ENCODE measurements around the gene PAX7.
"Not testable (repeated sequence)": the region's sequence is repeated elsewhere in the genome, so short reads cannot be mapped to it uniquely, and the experiment has no call there.

PAX7 gene

DNA sequence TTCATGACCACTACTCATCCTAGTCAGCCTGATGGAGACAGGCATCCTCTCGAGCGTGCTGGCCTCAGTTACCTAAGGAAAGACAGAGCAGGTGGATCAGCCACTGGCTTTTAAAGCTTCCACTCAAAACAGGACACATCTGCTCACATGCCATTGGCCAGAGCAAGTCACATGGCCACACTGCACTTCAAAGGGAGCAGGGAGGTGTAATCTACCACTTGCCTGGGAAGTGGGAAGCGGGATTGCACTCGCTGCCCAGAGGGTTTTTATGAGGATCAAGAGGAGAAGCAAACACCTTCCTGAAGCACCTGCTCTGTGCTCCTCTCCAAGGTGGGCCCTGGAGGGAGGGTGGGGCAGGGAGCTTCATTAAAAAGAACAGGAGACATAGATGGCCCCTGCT, 120.8 kb downstream of the PAX7 start:
- FAIRE-seq (no peak), DNase-seq (ENCODE audit: low spot score) (no peak)

DNA sequence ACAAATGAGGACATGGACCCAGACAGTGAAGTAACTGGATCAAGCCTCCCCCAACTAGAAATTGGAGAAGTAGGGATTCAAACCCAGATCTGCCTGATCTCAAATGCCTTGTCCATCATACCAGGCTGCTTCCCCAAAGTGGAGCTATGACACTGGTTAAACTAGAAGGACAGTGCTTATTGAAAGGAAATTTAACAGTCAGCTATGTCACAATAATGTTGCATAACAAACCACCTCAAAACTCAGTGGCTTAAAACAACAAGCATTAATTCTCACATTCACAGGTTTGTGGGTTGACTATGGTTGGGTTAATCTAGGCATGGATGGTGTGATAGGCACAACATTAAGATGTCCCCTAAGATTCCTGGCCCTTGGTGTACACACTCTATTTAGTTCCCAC, 121.8 kb downstream of the PAX7 start:
- FAIRE-seq (no peak), DNase-seq (ENCODE audit: low spot score) (no peak)

DNA sequence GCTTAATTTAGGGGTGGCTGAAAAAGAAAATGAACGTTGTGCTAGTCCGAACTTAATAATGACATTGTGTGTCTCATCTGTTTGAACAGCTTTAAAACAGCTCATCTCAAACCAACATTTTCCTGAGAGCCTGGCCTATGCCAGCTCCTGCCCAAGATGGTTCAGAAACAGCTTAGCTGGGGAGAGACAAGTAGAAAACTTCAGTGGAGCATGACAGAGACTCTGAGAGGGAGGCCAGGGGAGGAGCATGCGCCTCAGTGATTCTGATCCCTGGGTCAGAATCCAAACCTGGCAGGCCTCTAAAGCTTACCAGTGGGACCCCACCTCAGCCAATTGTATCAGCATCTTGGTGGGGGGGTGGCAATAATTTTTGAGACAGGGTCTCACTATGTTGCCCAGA, 129.5 kb downstream of the PAX7 start:
- DNase-seq (ENCODE audit: low spot score) (no peak), FAIRE-seq (no peak)

DNA sequence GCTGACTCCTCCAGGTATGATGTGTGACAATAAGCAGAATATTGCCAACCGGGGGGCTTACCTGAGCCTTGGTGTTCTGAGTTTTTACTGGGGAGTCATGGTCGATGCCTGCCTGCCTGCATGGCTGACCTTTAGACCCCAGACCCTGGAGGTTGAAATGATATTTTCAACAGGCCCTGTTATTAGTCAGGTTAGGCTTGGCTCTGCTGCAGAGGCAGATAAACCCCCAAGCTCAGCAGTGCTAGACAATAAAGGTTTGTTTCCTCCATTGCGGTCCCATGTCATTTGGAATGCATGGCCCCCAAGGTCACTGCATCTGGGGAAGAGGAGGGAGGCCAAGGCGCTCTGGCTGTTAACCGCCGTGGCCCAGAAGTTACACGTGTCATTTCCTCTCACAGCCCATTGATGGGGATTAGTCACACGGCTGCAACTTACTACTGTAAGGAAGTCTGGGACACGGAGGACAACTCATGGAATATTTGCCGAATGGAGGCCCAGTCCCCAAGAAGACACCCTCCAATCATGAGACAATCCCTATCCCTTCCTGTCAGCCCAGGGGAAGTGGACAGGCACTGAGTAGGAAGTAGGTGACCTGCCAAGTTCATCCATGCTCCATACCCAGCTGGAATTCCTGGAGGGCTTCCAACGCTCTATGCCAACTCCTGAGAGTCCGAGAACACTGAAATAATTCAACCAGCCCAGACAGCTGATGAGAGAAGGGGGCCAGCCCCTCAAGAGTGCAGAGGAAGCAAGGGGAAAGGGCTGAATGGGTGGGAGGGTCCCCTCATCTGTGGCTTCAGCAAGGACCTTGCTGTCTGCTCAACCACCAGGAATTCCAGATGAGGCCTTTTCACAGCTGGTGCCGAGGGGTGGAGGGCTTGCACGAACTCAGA, 131.5 kb downstream of the PAX7 start:
- no peak for FAIRE-seq

DNA sequence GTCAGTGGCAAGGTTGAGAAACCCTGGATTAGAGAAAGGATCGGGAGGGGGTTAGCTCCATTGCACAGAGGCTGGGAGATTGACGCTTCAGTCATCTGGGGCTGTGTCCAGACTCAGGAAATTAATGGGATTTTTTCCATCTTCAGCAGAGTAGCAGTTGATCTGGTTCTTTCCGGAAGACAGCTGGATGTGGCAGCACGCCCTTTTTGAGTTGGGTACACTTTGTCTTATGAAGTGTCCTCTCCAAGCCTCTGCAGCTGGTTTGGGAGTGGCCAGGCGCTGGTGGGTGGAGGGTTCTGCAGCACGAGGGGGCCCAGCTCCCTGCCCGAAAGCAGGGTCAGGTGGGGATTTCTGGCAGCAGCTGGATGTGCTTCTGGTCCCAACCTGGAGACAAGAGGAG, 133.7 kb downstream of the PAX7 start:
- DNase-seq (ENCODE audit: low spot score) (no peak), FAIRE-seq (no peak)

More for the DNA sequence above, 131.5 kb downstream of the PAX7 start:
- DNase-seq (ENCODE audit: low spot score) = no peak

DNA sequence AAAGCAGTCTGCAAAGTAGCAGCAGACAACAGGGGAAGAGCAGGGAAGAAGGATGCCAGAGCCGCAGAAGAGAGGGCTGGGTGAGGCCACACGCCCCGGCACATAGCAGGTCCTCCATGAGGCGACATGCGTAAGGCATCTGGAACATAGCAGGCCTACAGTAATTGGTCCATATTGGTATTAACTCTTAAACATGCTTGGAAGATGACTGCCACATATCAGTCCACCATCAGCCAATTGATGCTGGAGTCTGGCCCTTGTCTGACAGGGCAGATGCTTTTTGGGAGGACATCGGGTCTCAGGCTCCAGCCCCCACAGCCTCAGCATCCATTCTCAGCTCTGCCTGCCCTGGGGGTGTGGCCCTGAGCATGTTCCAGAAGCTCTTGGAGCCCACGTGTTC, 135.1 kb downstream of the PAX7 start:
- DNase-seq (ENCODE audit: low spot score) = no peak
- FAIRE-seq = no peak

DNA sequence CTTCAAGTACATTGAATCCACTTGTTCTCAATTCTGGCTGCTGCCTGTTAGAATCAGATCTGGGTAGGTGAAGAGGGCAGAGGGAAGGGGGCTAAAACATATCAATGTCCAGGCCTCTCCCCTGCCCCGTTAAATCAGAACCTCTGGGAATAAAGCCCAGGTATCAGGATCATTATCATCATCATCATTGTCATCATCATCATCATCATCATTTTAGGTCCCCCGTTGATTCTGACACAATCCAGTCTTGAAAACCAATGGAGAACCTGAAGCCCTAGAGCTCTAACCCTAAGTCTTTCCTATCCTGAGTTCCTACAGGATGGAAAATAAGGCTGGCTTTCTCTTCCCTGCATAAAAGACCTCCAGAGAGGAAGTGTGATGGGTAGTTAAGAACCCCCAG, 135.7 kb downstream of the PAX7 start:
- DNase-seq (ENCODE audit: low spot score) (no peak), FAIRE-seq (no peak)

DNA sequence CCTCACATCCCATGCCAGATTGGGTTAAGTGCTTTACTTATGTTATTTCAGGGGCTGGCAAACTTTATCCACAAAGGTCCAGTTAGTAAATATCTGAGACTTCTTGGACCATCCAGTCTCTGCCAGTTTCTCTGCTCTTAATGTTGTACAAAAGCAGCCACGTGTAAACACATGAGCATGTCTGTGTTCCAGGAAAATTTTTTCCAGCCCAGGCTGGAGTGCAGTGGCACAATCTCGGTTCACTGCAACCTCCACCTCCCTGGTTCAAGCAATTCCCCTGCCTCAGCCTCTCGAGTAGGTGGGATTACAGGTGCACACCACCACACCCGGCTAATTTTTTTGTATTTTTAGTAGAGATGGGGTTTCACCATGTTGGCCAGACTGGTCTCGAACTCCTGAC, 136.9 kb downstream of the PAX7 start:
- DNase-seq (ENCODE audit: low spot score); FAIRE-seq: not testable (repeated sequence)

DNA sequence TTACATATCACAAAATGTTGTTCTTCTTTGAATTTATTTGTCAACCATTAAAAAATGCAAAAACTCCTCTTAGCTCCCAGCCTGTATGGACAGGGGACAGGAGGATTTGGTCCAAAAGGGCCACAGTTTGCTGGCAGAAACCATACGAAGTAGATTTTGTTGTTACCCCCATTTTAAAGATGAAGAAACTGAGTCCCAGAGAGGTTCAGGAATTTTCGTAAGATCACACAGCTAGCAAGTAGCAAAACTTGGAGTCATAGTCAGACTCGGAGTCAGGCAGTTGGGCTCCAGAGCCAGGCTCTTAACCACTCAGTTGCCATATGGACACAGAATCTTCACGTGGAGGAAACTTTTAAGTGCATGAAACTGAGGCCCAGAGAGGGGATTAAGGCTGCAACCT, 137.4 kb downstream of the PAX7 start:
- no peak for FAIRE-seq
- no peak for DNase-seq (ENCODE audit: low spot score)

DNA sequence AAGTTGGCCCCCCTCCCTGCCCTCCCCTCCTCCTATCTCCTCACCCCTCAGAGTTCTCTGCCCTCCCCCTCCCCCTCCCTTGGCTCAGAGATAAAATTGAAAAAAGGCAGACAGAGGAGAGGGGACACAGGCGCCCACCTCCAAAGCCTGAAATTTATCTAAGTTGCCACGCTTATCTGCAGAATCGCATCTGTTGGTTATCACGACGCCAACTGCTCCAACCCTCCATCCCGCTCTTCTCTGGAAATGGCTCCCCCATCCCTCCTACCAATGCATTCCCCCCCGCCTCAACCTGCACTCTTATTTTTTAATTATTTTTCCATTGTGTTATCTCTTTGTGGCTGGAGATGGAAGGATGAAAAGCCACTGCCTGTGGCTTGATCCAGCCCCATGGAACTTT, 138.5 kb downstream of the PAX7 start:
- no peak for DNase-seq (ENCODE audit: low spot score)

DNA sequence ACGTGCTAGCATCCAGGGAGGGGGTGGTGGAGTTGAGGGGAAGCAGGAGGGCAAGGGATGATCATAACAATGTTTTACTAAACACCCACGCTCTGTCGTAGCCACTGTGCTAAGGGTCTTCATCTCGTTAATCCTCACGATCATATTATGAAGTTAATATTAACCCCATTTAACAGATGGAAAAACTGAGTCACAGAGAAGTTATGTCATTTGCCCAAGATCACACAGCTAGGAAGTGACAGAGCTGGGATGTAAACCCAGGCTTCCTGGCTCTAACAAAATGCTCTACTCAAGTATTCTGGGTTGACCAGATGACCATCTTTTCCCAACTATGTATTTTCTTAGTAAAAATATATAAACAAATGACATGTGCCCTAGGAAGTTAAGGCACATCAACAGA, 140.2 kb downstream of the PAX7 start:
- no peak for DNase-seq (ENCODE audit: low spot score)
- no peak for FAIRE-seq

More for the DNA sequence above, 138.5 kb downstream of the PAX7 start:
- FAIRE-seq = no peak

DNA sequence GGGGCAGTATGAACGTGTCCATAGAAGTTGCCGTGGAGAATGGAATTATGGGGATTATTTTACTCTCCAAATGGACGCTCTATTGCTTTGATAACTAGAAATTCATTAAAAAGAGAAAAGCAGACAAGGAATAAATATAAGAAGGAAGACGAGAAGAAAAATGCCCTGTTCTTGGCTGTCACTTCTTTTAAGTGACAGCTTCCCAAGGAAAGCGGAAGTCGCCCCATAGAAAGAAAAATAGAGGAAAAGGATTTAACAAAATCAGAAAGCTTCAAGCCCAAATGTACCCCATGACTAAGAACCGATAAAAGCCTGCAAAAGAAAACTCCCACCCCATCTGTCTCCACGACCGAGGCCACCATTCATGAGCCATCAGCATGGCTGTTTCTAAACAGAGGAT, 143.1 kb downstream of the PAX7 start:
- no peak for DNase-seq (ENCODE audit: low spot score)
- no peak for FAIRE-seq

DNA sequence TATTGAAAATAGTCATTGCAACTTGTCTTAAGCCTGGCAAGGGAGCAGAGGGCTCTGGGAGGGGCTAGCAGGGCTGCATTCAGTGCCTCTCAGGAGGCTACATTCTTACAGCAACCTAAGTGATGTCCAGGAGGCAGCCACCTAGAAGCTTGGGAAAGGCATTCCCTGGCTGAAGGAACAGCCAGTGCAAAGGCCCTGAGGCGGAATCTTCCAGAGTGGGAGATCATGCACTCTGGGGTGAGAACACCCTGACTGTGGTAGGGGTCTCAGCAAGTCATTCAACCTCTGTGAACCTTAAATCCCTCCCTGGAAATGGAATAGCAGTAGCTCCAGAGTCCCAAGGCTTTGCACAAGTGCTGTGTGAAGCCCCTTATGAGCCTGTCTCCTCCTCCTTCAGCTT, 144.7 kb downstream of the PAX7 start:
- DNase-seq (ENCODE audit: low spot score) (no peak), FAIRE-seq (no peak)

DNA sequence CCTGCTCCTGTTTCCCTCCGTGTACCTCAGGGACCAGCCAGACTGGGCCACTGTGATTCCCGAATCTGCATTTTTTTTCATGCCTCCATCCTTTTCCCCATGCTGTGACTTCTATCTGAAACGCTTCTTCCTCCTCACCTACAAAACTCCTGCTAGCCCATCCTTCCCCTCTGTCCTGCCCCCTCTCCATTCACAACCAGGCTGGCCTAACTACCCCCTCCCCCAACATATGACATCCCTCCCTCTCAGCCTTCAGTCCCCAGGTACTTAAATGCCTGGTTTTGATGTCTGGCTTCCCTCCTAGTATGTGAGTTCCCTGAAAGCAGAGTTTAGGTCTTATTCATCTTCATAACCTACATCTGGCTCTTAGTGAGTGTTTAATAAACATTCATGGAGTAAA, 146.1 kb downstream of the PAX7 start:
- DNase-seq (ENCODE audit: low spot score) (no peak), FAIRE-seq (no peak)

DNA sequence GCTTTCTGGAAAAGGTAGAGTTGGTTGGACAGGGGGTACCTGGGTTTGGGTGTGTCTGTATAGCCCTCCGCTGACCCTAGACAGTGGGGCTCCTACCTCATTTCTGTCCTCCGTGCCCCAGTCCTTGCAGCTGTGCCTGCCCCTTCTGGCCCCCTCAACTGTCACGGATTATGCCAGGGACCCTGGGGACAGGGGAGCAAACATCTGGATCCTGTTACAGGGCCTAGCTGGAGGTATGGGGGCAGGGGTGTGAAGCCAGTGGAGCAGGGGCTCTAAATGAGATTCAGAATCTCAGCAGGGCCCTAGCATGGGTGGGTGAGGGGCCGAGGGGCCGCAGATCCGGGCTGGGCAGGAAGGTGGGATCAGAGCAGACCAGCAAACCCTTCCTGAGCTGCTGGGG, 147.8 kb downstream of the PAX7 start:
- no peak for FAIRE-seq
- DNase-seq (ENCODE audit: low spot score) = no peak

DNA sequence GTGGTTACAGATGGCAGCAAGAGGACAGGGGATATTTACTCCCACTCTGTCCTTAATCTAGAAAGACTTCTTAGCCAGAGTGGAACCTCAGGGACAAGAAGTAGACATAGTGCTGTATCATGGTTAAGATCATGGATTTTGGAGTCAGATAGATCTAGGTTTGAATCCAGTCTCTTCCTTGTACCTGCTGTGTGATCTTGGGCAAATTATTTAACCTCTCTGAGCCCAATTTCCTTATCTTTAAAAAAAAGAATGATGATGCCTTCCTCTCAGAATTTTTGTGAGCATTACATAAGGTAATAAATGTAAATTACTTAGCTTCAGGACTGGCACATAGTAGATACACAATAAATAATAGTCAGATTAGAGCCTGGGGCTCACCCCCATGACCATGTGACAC, 150.4 kb downstream of the PAX7 start:
- no peak for FAIRE-seq
- no peak for DNase-seq (ENCODE audit: low spot score)

DNA sequence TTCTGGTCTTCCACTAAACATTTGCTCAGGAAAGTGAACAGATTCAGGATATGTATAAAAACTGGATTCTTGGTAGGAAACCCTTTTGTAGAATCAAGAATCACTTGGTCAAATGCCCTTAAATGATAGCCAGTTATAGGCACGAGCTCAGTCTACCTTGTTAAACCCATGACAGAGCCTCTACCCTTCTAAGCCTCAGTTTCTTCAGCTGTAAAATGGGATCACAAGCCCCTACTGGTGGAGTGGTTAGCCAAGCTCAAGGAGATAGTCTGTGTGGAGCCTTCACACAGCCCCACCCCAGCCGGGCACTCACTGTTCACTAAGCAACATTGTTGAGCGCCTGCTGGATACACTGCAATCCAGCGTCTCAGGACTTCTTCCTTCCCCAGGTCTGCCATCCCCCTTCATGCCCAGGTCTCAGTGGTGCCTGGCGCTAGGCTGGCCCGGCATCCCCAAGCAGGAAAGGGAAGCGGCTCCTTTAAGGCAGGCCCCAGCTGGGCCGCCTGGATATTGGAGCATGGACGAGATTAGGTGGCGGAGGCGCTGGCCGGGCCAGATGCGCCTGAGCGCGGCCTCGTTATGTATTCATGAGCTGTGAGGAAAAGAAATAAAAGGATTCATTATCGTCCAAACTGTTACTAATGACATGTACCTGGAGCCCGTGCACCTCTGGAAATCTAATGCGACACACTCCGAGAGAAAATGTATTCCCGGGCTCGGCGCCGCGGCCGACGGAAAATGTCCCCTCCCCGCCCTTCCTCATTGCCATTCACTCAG, 153.2 kb downstream of the PAX7 start:
- DNase-seq (ENCODE audit: low spot score) = no peak

DNA sequence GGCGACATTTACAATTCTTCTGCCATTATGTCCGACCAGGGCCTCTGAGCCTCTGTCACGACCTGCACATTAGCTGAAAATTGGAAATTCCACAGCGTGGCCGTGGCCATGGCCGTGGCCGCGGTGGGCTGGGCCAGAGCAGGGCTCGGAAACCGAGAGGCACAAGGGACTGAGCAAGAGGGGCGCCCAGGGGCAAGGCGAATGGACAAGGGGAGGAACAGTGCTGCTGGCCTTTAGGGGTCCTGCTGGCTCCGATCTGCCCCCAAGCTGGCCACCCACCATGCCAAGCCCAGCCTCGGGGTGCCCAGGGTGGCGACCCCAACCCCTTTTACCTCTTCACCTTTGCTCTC, 153.8 kb downstream of the PAX7 start:
- FAIRE-seq (no peak), DNase-seq (ENCODE audit: low spot score) (no peak)

More for the DNA sequence above, 153.2 kb downstream of the PAX7 start:
- no peak for FAIRE-seq

DNA sequence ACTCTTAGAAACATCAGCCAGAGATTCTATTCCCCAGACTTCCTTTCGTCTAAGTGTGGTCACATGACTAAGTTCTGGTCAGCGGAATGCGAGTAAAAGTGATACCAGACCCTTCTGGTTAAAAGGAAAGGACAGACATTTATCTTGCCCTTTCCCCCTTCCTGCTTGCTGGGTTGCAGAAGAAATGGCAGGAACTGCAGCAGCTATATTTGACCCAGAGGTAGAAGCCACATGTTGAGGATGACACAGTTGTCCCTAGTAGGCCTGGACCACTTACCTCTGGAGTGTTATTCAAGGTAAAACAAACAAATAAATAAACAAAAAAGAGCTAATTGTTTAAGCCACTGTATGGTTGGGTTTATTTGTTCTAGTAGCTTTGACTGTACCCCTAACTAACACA, 155.5 kb downstream of the PAX7 start:
- DNase-seq (ENCODE audit: low spot score) (no peak), FAIRE-seq (no peak)

DNA sequence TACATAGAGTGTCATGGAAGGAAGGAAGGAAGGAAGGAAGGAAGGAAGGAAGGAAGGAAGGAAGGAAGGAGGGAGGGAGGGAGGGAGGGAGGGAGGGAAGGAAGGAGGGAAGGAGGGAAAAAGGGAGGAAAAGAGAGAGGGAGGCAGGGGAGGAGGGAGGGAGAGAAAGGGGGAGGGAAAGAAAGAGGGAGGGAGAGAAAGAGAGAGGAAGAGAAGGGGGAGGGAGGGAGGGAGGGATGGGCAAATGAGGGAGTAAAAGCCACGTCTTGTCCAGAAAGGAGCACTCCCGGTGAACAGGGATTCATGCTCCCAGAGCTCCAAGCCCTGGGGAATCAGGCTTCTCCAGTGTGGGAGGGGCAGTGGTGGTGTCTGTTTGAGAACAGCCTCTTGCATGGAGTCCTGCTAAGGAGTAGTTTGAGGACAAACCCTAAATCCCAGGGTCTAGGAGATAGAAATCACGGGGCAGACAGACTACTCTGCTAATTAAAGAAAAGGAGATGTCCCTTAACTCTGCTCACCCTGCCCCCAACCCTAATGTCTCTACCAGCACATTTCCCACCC, 157.3 kb downstream of the PAX7 start:
- DNase-seq (ENCODE audit: low spot score) = no peak
- no peak for FAIRE-seq

DNA sequence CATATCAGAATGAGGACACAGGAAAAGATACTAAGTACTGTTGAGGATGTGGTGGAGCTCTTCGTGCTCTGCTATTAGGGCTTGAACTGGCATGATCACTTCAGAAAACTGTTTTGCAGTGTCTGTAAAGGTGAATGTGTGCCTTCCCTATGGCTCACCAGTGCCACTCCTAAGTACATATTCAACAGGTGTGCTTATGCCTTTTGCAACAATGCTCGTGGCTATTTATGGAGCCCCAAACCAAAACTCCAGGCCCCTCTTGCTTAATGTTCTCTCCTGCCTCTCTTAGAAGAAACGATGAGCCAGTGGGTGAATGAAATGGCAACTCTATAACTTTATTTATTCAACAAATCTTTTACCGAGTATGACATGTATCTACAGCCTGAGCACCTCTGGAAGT, 158.6 kb downstream of the PAX7 start:
- FAIRE-seq (no peak), DNase-seq (ENCODE audit: low spot score) (no peak)

DNA sequence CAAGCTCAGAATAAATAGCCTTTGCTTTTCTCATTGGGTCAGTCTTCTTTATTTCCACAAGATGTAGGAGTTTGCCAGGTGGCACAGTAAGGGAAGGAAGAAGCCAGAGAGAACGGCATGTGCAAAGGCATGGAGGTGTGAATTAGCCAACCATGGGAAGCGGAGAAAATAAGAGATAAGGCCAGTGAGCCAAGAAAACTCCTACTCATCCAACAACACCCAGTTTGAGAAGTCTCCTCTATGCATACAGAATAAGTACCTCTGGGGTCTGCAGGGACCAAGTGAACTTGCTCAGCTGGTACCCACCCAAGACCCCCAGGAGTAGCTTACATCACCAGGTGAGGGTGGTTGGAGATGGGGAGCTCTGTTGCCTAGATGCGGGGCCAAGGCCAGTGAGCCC, 162.1 kb downstream of the PAX7 start:
- no peak for FAIRE-seq
- DNase-seq (ENCODE audit: low spot score) = no peak

DNA sequence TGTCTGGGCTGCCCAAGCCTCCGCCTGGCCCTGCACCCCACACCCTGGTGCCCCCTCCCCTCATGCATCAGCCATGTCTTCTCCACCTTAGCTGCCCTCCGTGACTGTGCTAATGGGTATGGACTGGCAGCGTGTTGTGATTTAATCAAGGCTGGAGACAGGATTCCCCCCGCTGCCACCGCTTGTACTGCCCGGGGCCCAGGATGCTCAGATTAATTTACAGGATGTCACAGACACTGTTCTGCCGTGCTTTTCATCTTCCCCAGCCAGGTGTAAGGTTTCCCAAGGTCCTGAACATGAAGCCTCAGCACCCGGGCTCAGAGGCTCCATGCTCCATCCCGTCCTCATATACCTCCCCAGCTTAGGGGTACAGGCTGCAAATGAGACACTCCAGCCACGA, 162.5 kb downstream of the PAX7 start:
- no peak for FAIRE-seq

More for the DNA sequence above, 162.5 kb downstream of the PAX7 start:
- no peak for DNase-seq (ENCODE audit: low spot score)
